T-helper 22 cell (primary cell): Measurements from ENCODE around the gene CD96.
"Not testable (repeated sequence)": the region's sequence is repeated elsewhere in the genome, so short reads cannot be mapped to it uniquely, and the experiment has no call there.

Experiments used
- DNase-seq: peaks from one replicate; pipeline ENCODE4 v3.0.0-alpha.2; 2020; ENCODE audit warnings: low read depth

Gene CD96, protein sequence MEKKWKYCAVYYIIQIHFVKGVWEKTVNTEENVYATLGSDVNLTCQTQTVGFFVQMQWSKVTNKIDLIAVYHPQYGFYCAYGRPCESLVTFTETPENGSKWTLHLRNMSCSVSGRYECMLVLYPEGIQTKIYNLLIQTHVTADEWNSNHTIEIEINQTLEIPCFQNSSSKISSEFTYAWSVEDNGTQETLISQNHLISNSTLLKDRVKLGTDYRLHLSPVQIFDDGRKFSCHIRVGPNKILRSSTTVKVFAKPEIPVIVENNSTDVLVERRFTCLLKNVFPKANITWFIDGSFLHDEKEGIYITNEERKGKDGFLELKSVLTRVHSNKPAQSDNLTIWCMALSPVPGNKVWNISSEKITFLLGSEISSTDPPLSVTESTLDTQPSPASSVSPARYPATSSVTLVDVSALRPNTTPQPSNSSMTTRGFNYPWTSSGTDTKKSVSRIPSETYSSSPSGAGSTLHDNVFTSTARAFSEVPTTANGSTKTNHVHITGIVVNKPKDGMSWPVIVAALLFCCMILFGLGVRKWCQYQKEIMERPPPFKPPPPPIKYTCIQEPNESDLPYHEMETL

DNA sequence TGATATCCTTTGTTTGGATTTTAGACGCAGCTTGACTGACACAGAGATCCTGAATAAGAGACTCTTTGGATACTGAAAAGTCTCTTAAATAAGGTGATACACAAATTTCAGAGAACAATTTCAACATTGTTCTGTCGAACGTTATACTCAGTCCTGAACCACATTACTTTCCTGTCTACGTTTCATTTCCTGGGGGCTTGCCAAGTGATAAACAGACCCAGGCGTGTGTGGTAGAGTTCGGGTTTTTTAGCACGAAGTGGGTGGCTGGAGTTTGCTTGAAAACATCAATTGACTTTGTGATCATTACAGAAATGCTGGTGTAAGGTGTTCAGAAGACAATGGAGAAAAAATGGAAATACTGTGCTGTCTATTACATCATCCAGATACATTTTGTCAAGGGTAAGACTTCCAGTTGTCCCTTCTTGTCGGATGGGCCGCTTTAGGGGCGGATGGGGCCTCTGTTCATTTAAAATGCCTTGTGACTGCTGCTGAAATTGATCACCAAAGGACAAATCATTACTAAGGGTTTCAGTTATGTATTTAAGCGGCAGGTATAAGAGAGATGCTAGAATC is at the start of gene CD96:
CD96 (plus strand) TSS at position 287 of the 573 bp plus-strand sequence; CDS start at position 339, 52 bp downstream.
- peak; percentile 53 for DNase-seq

DNA sequence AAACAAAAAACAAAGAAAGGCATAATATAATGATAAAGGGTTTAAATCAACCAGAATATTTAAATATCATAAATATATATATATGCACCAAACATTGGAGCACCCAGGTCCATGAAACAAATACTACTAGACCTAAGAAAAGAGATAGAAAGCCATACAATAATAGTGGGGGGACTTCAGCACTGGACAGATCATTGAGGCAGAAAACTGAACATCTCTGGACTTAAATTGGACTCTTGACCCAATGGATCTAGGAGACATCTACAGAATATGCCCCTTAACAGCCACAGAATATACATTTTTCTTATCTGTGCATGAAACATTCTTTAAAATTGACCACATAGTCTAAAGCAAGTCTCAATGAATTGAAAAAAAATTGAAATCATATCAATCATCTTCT is 48.7 kb upstream of the CD96 start:
- no peak for DNase-seq

DNA sequence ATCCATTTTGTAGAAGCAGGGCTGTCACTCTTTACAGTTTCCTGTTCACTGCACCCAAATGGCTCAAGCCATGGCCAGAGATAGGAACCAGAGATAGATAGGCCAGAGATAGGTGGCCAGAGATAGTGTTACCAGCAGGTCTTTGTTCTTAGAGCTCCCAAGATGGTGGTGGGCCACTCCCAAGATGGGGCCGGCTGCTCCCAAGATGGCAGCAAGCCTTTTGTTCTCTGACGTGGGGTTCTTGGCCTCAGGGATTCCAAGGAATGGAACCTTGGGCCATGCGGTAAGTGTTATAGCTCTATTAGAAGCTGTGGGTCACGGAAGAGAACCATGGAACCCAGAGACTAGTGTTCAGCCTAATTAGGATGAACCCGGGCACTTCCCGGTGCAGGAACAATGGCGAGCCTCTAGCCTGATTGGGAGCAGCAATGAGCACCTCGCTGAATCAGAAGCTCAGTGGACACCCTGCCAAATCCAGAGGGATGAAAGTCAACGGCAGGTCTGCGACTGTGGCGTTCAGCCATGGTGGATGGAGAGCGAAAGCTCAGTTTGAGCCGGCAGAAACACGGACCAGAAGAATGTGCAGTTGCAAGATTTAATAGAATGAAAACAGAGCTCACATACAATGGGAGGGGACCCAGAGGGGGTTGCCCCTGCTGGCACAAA is 45.0 kb upstream of the CD96 start:
- DNase-seq, result no peak

DNA sequence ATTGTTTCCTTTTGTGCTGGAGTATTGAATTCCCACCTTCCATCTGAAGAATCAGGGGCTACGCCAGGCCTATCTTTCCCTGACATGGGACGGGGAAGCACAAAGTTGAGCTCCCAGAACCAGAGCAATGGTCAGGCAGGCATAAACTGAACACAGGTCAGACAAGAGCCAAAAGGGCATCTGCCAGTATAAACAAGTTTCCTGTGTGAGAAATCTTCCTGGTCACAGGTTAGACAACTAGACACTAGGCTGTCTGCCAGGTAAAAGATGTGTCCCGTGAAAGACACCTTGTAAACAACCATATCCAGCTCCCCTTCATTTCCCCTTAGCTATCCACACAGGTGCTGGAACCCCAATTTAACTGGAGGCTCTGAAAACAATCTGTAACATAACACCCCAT is 44.0 kb upstream of the CD96 start:
- no peak for DNase-seq

DNA sequence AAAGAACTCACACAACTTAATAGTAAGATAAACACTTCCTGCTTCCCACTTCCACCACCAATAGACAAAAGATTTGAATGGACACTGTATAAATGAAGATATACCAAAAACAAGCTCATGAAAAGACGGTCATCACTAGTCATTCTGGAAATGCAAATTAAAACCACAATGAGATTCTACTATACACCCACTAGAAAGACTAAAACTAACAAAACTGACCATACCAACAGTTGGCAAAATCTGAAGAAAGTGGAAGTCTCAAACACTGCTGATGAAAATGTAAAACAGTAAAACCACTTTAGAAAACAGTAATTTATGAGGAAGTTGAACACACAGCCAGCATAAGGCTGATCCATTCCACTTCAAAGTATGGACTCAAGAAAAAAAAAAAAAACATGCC is 35.6 kb upstream of the CD96 start:
- DNase-seq, result no peak

DNA sequence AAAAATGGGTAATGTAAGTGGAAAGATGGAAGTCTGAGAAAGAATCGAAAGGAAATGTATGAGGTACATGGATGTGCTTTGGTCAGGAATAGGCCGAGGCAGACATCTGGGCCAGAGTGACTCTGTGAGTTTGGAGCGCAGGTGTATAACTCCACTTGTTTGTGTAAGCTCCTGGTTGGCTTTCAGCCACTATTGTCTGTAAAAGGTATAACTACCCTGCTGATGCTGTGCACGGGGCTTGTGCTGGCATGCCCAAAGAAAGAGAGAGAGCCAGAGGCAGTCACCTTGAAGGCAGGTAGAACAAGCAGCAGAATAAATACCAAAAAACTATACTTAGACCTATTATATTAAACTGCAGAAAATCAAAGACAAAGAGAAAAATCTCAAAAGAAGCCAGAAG is 32.7 kb upstream of the CD96 start:
- DNase-seq, result no peak

DNA sequence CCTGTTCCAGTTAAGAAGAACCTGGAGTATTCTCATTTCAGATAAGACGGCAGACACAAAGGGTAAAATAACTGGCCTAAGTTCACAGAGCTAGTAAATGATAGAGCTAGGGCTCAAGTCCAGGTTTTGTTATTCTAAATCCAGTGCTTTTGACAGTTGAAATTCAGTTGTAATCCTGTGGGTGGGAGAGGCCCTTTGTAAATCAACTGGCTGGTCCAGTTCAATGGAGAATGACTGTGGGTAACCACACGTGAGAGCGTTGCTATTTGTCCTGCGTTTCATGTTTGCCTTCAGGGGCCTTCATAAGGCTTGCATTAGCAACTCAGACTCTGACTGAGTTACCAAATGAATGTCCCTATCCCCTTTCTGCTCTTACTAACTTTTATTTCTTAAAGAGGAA is 24.2 kb upstream of the CD96 start:
- no peak for DNase-seq

DNA sequence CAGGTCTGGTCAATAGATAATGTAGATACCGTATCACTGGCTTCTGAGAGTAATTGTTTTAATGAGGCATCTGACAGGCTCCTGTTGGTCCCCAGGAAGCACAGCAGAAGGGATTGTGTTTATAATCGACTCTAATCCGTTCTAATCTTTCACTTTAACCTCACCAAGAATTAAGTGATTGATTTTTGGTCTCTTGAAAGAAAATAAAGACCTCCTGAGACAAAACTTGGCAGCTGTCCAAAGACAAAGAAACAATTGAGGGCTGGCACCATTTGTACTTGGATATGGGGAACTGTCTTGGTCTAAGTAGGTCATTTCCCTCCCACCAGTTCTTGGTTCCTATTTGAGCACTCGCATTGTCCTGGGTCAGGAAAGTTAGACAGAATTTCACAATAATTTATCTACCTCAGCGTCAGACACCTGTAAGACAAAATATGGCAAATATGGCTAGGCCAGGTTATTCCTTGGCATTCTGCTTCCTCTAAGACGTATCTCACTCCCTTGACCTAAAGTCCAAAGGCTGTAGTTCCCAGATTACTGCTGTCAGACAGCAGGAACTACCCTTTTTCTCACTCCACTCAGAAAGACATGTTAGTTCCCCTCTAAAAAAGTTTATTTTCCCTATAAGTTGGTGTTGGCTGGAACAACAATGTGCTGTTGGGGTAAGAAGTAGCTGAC is 22.7 kb upstream of the CD96 start:
- DNase-seq, result no peak

DNA sequence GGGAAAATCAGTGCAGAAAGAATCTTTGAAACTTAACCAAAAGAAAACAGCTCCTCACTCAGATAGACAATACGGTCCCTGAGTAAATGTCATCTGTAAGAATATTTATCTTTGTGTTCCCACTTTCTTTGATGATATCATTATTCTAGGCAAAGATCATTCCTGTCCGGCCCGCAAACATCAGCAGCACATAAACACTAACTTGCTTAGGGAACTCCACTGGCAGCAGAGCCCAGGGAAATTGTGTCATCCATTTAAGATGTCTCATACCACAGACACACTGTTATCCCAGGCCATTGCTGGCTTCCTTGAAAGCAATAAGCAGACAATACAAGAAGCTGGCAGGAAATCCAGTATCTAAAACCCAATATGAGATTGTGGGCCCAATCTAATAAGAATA is 20.1 kb upstream of the CD96 start:
- DNase-seq, result no peak

DNA sequence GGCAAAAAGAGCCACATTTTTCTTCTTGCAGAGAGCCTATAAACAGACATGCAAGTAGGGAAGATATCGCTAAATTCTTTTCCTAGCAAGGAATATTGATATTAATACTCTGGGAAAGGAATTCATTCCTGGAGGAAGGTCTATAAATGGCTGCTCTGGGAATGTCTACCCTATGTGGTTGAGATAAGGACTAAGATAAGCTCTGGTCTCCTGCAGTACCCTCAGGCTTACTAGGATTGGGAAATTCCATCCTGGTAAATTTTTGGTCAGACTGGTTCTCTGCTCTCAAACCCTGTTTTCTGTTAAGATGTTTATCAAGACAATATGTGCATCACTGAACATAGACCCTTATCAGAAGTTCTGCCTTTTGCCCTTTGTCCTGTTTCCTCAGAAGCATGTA is 17.5 kb upstream of the CD96 start:
- DNase-seq, result not testable (repeated sequence)

DNA sequence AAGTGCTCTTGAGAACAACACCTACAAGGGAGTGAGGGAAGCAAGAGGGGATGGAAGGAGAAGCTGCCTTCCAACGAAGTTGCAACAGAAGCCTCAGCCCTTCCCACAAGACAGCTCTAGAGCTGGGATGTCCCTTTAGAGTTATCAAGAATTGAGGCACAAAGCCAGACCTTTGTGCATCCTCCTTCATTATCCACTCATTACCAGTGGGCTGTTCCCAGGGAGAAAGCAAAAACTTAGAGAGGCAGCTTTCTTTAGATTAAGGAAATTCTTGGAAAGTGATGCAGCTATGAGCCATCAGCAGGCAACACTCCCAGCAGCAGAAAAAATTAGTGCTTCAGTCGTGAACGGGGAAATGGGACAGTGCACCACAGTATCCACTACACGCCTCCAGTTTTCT is 10.6 kb upstream of the CD96 start:
- no peak for DNase-seq

DNA sequence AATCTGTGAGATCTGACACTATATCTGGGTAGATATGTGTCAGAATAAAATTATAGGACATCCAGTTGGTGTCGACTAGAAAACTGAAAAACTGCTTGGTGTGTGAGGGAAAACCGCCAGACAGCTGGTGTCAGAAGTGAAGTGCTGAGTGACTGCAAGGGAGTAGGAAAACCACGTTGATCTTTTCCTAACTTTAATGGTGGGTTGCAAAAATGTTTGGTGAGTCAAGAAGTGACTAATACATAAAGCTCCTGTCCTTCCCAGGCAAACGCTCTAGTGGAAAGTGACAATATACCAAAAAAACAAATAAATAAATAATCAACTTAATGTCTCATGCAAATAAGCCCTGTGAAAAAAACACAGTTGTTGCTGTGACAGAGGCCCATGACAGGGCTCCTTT is 7.3 kb upstream of the CD96 start:
- DNase-seq, result no peak

DNA sequence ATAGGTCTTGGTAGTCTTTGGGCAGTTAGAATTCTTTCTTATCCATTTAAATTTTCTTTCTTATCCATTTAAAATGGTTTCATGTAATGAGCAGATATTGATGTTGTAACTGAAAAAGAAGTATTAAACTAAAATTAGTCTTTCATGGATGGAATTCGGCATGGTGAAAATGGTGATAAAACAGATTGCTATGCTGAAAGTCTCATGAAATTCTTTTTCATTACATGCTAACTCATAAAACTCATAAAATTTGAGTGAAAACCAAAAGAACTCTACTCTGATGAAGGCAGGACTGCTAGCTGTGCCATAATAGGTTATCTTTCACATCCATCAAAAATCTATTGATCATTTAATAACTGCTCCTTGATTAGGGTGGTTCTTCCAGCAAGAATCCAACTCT is 3.9 kb upstream of the CD96 start:
- DNase-seq, result no peak

DNA sequence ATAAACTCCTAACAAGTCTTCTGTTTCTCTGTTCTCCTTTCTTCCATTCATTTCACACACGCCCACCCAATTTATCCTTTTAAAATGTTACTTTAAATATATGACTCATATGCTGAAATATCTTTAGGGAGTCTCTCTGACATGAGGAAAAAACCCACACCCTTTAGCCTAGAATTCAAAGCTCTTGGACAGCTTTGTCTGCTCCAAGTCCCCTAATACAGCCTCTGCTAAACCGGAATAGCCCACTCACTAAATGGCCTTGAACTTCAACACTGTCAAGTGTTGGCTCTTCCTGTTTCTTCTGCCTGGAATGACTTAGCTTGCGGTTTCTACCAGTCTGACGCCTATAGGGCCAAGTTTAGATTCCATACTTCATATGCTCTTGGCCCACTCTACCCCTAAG is 3.3 kb upstream of the CD96 start:
- DNase-seq, result no peak

DNA sequence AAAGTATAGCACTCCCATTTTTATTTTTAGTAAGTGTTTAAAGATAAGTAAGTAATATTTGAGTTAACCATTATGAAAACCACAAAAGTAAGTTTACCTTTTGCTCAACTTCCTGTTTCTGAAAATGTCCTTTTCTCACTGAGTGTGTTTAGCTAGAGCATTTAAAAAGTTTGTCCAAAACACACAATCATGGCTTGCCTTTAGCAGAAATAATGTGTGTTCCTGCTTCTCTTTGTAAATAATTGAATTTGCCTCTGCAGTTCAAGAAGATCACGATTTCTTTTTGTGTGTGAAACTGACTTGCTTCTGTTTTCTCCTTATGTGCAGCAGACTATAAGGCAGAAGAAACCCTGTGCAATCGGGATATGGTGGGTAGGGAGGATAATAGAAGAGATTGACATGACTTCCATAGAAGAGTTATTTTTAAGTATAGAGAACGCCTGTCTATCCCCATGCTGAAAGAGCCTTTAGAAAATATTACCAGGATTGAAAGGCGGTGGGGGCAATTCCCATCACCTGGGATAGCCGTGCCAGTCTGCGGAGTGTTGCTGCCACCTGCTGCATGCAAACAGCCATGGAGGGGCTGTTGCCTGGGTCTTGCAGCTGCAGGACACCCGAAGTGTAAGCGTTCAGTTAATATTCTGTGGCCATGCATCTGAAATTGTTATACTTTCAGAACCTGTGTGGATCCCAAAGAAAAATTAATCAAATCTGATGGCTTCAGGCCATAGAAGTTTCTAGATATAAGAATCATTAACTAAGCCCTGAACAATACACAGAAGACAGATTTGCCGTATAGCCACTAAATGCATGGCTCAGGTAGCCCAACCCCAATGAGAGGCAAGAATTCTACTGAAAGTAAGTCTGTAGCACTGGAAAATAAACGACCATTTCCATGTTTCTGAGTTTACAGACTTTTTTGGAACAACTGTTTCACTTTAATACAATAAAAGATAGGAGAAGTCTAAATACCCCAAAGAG is 2.4 kb upstream of the CD96 start:
- peak; percentile 11 for DNase-seq

DNA sequence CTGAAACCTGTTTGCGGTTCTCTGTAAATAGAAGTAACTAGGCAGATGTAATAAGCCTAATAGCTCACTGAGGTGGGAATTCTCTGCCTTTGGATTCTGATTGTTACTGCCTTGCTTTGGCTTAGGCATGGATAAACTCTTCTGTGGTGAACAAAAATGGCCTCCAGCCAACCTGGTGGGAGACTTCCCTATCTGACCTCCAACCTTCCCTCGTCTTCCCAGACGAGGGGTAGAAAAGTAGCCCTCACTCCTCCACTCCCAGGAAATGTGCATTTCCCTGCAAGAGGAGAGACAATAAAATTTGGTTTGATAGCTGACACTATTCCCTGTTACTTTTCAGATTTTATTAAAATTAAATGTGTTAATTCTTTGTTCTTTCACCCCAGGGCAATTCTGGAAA is 606 bp upstream of the CD96 start:
- DNase-seq, result no peak

DNA sequence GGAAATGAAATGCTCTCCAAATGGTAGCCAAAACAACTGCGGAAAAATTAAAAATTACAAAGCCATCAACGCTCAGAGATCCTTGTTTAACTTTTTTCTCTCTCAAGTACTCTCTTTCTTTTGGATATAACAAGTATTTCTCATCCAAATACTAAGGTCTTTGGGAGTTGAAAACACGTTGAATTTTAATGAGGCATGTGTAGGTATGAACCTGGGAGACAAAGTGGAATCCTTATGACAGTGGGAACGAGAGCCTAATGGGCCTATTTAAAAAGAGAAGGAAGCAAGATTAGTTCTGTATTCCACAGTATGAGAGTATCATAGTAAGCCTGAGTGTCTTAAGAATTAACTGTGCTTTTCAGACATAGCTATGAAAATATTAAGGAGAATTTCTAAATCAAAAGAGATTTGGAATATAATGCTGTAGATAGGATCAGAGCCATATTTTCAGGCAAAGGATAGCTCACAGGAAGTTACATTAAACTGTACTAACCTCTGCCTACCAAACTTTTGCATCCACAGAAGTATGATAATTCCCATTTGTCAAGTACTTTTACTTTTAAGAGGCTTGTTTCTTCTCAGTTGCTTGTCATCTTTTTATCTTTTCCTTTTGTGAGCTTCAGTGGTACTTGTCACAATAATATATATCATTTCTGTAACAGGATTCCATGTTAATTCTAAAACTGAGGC is 759 bp downstream of the CD96 start:
- DNase-seq, result no peak

DNA sequence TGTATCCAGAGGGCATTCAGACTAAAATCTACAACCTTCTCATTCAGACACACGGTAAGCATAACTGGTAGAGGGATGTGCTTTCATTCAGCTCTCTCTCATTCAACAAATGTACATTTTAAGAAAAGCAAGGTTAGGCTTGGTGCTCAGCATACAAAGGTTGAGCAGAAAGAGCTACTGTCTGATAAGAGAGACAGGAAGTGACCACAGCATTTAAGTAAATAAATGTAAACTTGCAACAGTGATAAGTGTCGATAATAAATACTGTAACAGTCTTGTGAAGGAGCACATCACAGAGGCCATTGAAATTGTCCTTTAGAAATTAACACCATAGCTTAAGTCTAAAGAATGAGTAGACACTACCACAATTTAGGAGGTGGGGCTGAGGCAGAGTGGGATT is 3.4 kb downstream of the CD96 start:
- DNase-seq, result no peak

DNA sequence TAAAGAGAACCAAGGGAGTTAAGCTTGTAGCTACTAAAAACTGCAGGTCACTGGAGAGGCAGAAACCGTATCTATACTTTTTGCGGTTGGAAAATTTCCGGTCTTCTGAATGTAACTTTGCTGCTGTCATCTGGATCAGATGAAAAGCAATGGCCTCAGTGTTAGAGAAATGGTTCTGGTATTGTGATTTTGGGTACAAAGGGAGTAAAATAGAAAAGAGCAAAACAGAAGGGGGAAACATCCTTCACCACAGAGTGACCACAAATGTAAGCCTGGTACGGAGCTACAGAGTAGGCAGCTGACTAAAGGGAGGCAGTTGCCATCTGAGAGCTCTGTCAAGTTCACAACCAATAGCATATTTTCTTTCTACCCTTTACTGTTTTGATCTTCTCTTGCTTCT is 5.6 kb downstream of the CD96 start:
- peak; percentile 30 for DNase-seq

DNA sequence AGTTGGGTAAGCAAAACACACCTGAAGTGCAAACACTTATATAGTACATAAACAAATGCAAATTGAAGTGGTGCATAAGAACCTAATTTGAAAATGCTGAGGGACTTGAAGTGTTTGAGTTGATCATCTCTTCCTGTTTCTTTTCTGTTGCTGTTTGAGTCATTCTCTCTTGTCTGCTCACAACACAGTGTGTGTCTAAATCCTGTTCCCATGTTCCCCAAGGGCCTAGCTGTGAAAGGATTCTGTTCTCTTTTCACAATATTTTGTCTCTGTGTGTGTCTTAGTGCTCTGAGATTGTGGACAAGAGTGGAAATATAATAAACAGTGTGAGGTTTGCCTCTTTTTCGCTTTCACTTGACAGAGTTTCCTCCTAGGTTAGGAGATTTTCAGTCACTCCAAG is 6.1 kb downstream of the CD96 start:
- no peak for DNase-seq

DNA sequence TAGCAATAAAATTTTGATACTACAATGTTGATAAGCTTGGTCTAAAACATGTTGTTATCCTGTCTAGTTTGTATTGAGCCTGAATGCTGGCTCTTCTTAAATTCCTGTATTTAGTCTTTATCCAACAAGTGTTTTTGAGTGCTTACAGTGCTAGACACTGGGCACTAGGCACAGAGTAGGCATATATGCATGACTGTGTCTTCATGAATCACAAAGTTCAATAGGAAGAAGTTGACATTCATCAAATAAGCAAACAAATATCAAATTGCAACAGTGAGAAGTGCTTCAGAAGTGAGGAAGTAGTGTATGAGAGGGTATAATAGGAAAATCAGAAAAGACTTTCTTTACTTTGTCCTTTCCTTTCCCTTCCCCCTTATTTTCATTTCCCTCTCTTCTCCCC is 6.8 kb downstream of the CD96 start:
- no peak for DNase-seq
